K562 (cell line): ENCODE data around the gene OR4D9. TPM values are rescaled to one million over a fixed set of nuclear protein-coding genes. Genes with fewer than 3 reads are reported as not detected.

Experiments used
- CBX2 ChIP-seq: fragments of 200-600 bp; sonication (generic); IDR thresholded peaks from one replicate; pipeline ENCODE4 v1.6.1; 2012; ENCODE audit warnings: mild to moderate bottlenecking, low read length, inconsistent platforms; ENCODE audit not compliant: insufficient read depth, poor library complexity, severe bottlenecking
- CREB5 ChIP-seq: fragments of 250-450 bp; sonication (Bioruptor Pico); IDR thresholded peaks from 2 replicates; pipeline ENCODE4 v1.5.0; 2020; ENCODE audit warnings: mild to moderate bottlenecking
- EP300 ChIP-seq: IDR thresholded peaks from 2 replicates; pipeline ENCODE4 v1.6.1; 2012; ENCODE audit warnings: low read length, improper control_type of control experiment
- FOXP1 ChIP-seq: sonication (generic); formaldehyde crosslinking; IDR thresholded peaks from 2 replicates; pipeline ENCODE4 v1.8.0; 2022; ENCODE audit warnings: mild to moderate bottlenecking, missing genetic modification reagents
- HMBOX1 ChIP-seq: sonication (generic); IDR thresholded peaks from 2 replicates; pipeline ENCODE4 v1.6.1; 2016
- NEUROD1 ChIP-seq: fragments of 150-350 bp; IDR thresholded peaks from 2 replicates; pipeline ENCODE4 v1.6.1; 2014; ENCODE audit warnings: borderline replicate concordance, low read length, low read depth; ENCODE audit not compliant: partially characterized antibody
- SMAD2 ChIP-seq: fragments of 150-350 bp; IDR thresholded peaks from 2 replicates; pipeline ENCODE4 v1.6.1; 2014; ENCODE audit warnings: low read depth, mild to moderate bottlenecking, low read length
- TFAM ChIP-seq: fragments of 250-450 bp; sonication (Bioruptor Pico); conservative IDR thresholded peaks from 2 replicates; pipeline ENCODE4 v1.5.0; 2021; ENCODE audit warnings: mild to moderate bottlenecking, moderate library complexity
- ZNF23 ChIP-seq: fragments of 250-450 bp; sonication (Bioruptor Pico); IDR thresholded peaks from 2 replicates; pipeline ENCODE4 v1.4.0; 2020; ENCODE audit warnings: mild to moderate bottlenecking
- ZNF444 ChIP-seq: fragments of 250-450 bp; sonication (Bioruptor Pico); IDR thresholded peaks from 2 replicates; pipeline ENCODE4 v1.4.0; 2020; ENCODE audit warnings: mild to moderate bottlenecking, moderate library complexity
- ZNF551 ChIP-seq: fragments of 250-450 bp; sonication (Bioruptor Pico); IDR thresholded peaks from 2 replicates; pipeline ENCODE4 v1.5.0; 2021; ENCODE audit warnings: mild to moderate bottlenecking, moderate library complexity
- ZZZ3 ChIP-seq: fragments of 450-650 bp; IDR thresholded peaks from 2 replicates; pipeline ENCODE4 v1.6.1; 2016; ENCODE audit warnings: antibody characterized with exemption, mild to moderate bottlenecking, moderate library complexity
- polyA plus RNA-seq, 8 experiments: library from polyadenylated mRNA; depleted of rRNA in 4 of 8; stranded (reverse) in 5 of 8; unstranded in 3 of 8; fragments of >200 nt; fragmentation: Nextera tagmentation in 2 of 8; fragmentation: Illumina TruSeq in 1 of 8; extraction: Ambion mirVana in 2 of 8; extraction: Trizol in 1 of 8; gene quantifications; 2 replicates each; pipeline versions ENCODE4 v1.2.1 to v1.2.3, GENCODE V29; 2011 to 2014; ENCODE audit warnings: inconsistent platforms in 1 of 8, missing spikeins in 1 of 8
- total RNA-seq, 7 experiments: library from RNA; depleted of rRNA in 6 of 7; stranded (reverse); fragments of >200 nt in 6 of 7; fragmentation: Illumina TruSeq in 2 of 7; extraction: Trizol in 2 of 7; gene quantifications; 2 replicates each; pipeline versions ENCODE4 v1.2.1 to v1.2.3, GENCODE V29; 2011 to 2021; ENCODE audit warnings: low replicate concordance in 1 of 7
- TF ChIP-seq, protein P1 (sequence below), 3 experiments: fragments of 200-800 bp in 1 of 3; fragments of 250-450 bp in 1 of 3; fragments of 450-650 bp in 1 of 3; sonication (Bioruptor Pico) in 1 of 3; sonication (Bioruptor generic) in 1 of 3; formaldehyde crosslinking in 1 of 3; IDR thresholded peaks; 2 replicates each; pipeline versions ENCODE4 v1.6.1 to v1.8.0; 2016 to 2022; ENCODE audit warnings: mild to moderate bottlenecking in 2 of 3, missing genetic modification characterization in 2 of 3, missing compliant biosample characterization in 1 of 3, moderate library complexity in 1 of 3
- TF ChIP-seq, protein P2 (sequence below): sonication (generic); formaldehyde crosslinking; IDR thresholded peaks from 2 replicates; pipeline ENCODE4 v1.8.1; 2023; ENCODE audit warnings: missing genetic modification reagents, mild to moderate bottlenecking, borderline replicate concordance

The OR4D9 gene
- total and polyA plus RNA-seq, 9 of the 15 experiments (the other 6 are each of a cell fraction or from before 2014, with no cell fraction given), result not detected

DNA sequence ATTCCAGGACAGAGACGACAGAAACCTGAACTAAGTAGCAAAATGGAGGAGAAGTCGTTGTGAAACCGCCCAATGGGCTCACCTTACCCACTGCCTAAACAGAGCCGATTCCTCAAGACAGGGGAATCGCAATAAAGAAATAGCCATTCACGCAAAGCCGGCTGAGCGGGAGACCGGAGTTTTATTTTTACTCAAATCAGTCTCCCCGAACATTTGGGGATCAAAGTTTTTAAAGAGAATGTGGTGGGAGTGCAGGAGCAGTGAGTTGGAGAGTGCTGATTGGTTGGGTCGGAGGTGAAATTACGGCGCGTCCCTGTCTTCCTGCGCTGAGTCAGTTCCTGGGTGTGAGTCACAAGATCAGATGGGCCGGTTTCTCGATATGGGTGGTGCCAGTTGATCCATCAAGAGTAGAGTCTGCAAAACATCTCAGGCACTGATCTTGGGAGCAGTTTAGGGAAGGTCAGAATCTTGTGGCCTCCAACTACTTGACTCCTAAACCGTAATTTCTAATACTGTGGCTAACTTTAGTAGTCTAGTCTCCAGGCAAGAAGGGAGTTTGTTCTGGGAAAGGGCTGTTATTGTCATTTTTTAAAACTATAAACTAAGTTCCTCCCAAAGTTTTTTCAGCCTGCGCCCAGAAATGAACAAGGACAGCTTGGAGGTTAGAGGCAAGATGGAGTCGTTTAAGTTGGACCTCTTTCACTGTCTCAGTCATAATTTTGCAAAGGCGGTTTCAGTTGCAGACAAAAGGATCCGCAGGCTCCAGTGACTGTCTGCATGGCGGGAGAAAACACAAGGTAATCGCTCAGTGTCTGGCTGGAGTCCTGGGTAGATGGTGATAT lies 34.1 kb downstream of the OR4D9 start (continued):
- TF ChIP-seq, protein P1, sequence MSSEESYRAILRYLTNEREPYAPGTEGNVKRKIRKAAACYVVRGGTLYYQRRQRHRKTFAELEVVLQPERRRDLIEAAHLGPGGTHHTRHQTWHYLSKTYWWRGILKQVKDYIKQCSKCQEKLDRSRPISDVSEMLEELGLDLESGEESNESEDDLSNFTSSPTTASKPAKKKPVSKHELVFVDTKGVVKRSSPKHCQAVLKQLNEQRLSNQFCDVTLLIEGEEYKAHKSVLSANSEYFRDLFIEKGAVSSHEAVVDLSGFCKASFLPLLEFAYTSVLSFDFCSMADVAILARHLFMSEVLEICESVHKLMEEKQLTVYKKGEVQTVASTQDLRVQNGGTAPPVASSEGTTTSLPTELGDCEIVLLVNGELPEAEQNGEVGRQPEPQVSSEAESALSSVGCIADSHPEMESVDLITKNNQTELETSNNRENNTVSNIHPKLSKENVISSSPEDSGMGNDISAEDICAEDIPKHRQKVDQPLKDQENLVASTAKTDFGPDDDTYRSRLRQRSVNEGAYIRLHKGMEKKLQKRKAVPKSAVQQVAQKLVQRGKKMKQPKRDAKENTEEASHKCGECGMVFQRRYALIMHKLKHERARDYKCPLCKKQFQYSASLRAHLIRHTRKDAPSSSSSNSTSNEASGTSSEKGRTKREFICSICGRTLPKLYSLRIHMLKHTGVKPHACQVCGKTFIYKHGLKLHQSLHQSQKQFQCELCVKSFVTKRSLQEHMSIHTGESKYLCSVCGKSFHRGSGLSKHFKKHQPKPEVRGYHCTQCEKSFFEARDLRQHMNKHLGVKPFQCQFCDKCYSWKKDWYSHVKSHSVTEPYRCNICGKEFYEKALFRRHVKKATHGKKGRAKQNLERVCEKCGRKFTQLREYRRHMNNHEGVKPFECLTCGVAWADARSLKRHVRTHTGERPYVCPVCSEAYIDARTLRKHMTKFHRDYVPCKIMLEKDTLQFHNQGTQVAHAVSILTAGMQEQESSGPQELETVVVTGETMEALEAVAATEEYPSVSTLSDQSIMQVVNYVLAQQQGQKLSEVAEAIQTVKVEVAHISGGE (CRISPR knock-in tag; IDR thresholded peaks at IDR 0.05), result peak in 1 of 3 experiments; percentile 75; a peak in 1 of 6 replicates
- TF ChIP-seq HMBOX1 (peak; percentile 76), CREB5 (CRISPR knock-in tag) (peak; percentile 73), SMAD2 (no peak), ZNF23 (CRISPR knock-in tag) (no peak), ZNF444 (CRISPR knock-in tag) (0 out of 2 replicates have a peak, but pooled peaks have one; percentile 19), ZZZ3 (no peak), ZNF551 (CRISPR knock-in tag) (0 out of 2 replicates have a peak, but pooled peaks have one; percentile 13), CBX2 (no peak), TFAM (CRISPR knock-in tag) (no peak), FOXP1 (CRISPR knock-in tag) (no peak), NEUROD1 (peak; percentile 85), EP300 (peak; percentile 88)
- TF ChIP-seq, protein P2, sequence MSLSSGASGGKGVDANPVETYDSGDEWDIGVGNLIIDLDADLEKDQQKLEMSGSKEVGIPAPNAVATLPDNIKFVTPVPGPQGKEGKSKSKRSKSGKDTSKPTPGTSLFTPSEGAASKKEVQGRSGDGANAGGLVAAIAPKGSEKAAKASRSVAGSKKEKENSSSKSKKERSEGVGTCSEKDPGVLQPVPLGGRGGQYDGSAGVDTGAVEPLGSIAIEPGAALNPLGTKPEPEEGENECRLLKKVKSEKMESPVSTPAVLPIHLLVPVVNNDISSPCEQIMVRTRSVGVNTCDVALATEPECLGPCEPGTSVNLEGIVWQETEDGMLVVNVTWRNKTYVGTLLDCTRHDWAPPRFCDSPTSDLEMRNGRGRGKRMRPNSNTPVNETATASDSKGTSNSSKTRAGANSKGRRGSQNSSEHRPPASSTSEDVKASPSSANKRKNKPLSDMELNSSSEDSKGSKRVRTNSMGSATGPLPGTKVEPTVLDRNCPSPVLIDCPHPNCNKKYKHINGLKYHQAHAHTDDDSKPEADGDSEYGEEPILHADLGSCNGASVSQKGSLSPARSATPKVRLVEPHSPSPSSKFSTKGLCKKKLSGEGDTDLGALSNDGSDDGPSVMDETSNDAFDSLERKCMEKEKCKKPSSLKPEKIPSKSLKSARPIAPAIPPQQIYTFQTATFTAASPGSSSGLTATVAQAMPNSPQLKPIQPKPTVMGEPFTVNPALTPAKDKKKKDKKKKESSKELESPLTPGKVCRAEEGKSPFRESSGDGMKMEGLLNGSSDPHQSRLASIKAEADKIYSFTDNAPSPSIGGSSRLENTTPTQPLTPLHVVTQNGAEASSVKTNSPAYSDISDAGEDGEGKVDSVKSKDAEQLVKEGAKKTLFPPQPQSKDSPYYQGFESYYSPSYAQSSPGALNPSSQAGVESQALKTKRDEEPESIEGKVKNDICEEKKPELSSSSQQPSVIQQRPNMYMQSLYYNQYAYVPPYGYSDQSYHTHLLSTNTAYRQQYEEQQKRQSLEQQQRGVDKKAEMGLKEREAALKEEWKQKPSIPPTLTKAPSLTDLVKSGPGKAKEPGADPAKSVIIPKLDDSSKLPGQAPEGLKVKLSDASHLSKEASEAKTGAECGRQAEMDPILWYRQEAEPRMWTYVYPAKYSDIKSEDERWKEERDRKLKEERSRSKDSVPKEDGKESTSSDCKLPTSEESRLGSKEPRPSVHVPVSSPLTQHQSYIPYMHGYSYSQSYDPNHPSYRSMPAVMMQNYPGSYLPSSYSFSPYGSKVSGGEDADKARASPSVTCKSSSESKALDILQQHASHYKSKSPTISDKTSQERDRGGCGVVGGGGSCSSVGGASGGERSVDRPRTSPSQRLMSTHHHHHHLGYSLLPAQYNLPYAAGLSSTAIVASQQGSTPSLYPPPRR (CRISPR knock-in tag), result no peak; the same call in 1 of the 2 replicates
